ENCODE data around the gene ING3. TPM values are rescaled to one million over a fixed set of nuclear protein-coding genes. Genes with fewer than 3 reads are reported as not detected.

Gene ING3
- total and polyA plus RNA-seq, 9 of the 15 experiments (the other 6 are each of a cell fraction or from before 2014, with no cell fraction given), result 22.8 to 233 (median 50.4) TPM

- TF ChIP-seq ZBTB40 (IDR thresholded peaks at IDR 0.05) (0 out of 2 replicates have a peak, but pooled peaks have one; percentile 38), ZBTB40 (CRISPR knock-in tag; IDR thresholded peaks at IDR 0.05) (no peak), POLR3A (IDR thresholded peaks at IDR 0.05; ENCODE audit: borderline replicate concordance, extremely low read depth, insufficient read depth, insufficient read length) (no peak), FOXK1 (CRISPR knock-in tag; IDR thresholded peaks at IDR 0.05; ENCODE audit: borderline replicate concordance) (no peak), SP1 (CRISPR knock-in tag; IDR thresholded peaks at IDR 0.05) (no peak), ZNF316 (IDR thresholded peaks at IDR 0.05) (peak; percentile 71), ZNF398 (CRISPR knock-in tag; IDR thresholded peaks at IDR 0.05) (no peak), PKNOX1 (IDR thresholded peaks at IDR 0.05) (no peak), ZNF436 (CRISPR knock-in tag; IDR thresholded peaks at IDR 0.05) (no peak), MAX (CRISPR knock-in tag; IDR thresholded peaks at IDR 0.05) (no peak), ARNT (IDR thresholded peaks at IDR 0.05) (no peak), ATF6 (CRISPR knock-in tag; IDR thresholded peaks at IDR 0.05) (no peak), MYBL2 (IDR thresholded peaks at IDR 0.05; ENCODE audit: low read depth) (no peak), MYBL2 (CRISPR knock-in tag; IDR thresholded peaks at IDR 0.05; ENCODE audit: borderline replicate concordance) (no peak)
These were observed 56.2 kb downstream of the ING3 start (continued) for GRCh38 chr7:121006711-121007315.
